Ishikawa (cell line): ENCODE data around the gene CUEDC1.

Source experiments
- CEBPB ChIP-seq: IDR thresholded peaks from 2 replicates; pipeline ENCODE4 v1.6.1; 2012
- EGR1 ChIP-seq: IDR thresholded peaks from 2 replicates; pipeline ENCODE4 v1.6.1; 2012
- EP300 ChIP-seq: IDR thresholded peaks from 2 replicates; pipeline ENCODE4 v1.6.1; 2012; ENCODE audit warnings: borderline replicate concordance
- NFIC ChIP-seq: IDR thresholded peaks from 2 replicates; pipeline ENCODE4 v1.6.1; 2012
- RAD21 ChIP-seq: IDR thresholded peaks from 2 replicates; pipeline ENCODE4 v1.6.1; 2012; ENCODE audit warnings: low read depth
- REST ChIP-seq: IDR thresholded peaks from 2 replicates; pipeline ENCODE4 v1.6.1; 2012; ENCODE audit warnings: low read depth, mild to moderate bottlenecking
- TAF1 ChIP-seq: IDR thresholded peaks from 2 replicates; pipeline ENCODE4 v1.6.1; 2012; ENCODE audit warnings: low read depth, mild to moderate bottlenecking
- TEAD4 ChIP-seq: IDR thresholded peaks from 2 replicates; pipeline ENCODE4 v1.6.1; 2012
- YY1 ChIP-seq: IDR thresholded peaks from 2 replicates; pipeline ENCODE4 v1.6.1; 2012; ENCODE audit warnings: low read depth

GRCh38 chr17:57888311-57889216, 66.6 kb downstream of the CUEDC1 start:
- TF ChIP-seq NFIC (no peak), CEBPB (no peak), REST (no peak; the same call in 1 of the 2 replicates), TAF1 (no peak), YY1 (no peak), EGR1 (no peak), EP300 (no peak), TEAD4 (no peak), RAD21 (no peak)
